ENCODE measurements around the gene MRPL39.

DNA sequence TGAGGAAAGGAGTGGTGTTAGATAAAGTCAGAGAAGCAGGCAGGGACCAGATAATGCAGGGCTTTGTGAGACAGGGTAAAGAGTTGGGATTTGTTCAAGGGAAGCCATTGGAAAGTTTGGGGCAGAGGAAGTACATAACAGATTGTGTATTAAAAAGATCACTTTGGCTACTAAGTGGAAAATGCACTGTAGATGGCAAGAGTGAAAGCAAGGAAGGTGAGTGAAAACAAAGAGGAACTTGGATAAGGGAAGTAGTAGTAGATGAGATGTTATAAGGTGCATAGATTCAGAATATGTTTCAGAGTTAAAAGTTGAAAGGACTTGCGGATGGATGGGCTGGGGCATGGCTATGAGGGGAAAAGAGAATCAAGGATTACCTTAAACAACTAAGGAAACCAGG, 17.4 kb downstream of the MRPL39 start:
- TF ChIP-seq, protein P1, sequence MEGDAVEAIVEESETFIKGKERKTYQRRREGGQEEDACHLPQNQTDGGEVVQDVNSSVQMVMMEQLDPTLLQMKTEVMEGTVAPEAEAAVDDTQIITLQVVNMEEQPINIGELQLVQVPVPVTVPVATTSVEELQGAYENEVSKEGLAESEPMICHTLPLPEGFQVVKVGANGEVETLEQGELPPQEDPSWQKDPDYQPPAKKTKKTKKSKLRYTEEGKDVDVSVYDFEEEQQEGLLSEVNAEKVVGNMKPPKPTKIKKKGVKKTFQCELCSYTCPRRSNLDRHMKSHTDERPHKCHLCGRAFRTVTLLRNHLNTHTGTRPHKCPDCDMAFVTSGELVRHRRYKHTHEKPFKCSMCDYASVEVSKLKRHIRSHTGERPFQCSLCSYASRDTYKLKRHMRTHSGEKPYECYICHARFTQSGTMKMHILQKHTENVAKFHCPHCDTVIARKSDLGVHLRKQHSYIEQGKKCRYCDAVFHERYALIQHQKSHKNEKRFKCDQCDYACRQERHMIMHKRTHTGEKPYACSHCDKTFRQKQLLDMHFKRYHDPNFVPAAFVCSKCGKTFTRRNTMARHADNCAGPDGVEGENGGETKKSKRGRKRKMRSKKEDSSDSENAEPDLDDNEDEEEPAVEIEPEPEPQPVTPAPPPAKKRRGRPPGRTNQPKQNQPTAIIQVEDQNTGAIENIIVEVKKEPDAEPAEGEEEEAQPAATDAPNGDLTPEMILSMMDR (IDR thresholded peaks at IDR 0.05; ENCODE audit: poor library complexity, severe bottlenecking): no peak
- TF ChIP-seq EP300 (conservative IDR thresholded peaks at IDR 0.05; ENCODE audit: poor library complexity, severe bottlenecking) (no peak), TAF1 (IDR thresholded peaks at IDR 0.05; ENCODE audit: low read depth) (no peak), EZH2 (IDR thresholded peaks at IDR 0.05; ENCODE audit: borderline replicate concordance, insufficient read depth, low read length, poor library complexity, severe bottlenecking) (no peak), MXI1 (conservative IDR thresholded peaks at IDR 0.05; ENCODE audit: poor library complexity, severe bottlenecking) (no peak), SMC3 (conservative IDR thresholded peaks at IDR 0.05; ENCODE audit: poor library complexity) (no peak), POLR2AphosphoS5 (IDR thresholded peaks at IDR 0.05) (no peak), RAD21 (conservative IDR thresholded peaks at IDR 0.05) (no peak)
- TF ChIP-seq, protein P2, sequence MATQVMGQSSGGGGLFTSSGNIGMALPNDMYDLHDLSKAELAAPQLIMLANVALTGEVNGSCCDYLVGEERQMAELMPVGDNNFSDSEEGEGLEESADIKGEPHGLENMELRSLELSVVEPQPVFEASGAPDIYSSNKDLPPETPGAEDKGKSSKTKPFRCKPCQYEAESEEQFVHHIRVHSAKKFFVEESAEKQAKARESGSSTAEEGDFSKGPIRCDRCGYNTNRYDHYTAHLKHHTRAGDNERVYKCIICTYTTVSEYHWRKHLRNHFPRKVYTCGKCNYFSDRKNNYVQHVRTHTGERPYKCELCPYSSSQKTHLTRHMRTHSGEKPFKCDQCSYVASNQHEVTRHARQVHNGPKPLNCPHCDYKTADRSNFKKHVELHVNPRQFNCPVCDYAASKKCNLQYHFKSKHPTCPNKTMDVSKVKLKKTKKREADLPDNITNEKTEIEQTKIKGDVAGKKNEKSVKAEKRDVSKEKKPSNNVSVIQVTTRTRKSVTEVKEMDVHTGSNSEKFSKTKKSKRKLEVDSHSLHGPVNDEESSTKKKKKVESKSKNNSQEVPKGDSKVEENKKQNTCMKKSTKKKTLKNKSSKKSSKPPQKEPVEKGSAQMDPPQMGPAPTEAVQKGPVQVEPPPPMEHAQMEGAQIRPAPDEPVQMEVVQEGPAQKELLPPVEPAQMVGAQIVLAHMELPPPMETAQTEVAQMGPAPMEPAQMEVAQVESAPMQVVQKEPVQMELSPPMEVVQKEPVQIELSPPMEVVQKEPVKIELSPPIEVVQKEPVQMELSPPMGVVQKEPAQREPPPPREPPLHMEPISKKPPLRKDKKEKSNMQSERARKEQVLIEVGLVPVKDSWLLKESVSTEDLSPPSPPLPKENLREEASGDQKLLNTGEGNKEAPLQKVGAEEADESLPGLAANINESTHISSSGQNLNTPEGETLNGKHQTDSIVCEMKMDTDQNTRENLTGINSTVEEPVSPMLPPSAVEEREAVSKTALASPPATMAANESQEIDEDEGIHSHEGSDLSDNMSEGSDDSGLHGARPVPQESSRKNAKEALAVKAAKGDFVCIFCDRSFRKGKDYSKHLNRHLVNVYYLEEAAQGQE (IDR thresholded peaks at IDR 0.05; ENCODE audit: borderline replicate concordance): no peak
